Kidney (tissue), 14 donors: Measurements from ENCODE around the gene OPN1SW. TPM values are rescaled to one million over a fixed set of nuclear protein-coding genes. Genes with fewer than 3 reads are reported as not detected.

Experiments used
- DNase-seq, 5 donors: peaks; one replicate each; pipeline ENCODE4 v3.0.0-alpha.2; 2013 to 2020
- FAIRE-seq: peaks from 2 replicates; lab custom pipeline; 2012; peaks lifted over from hg19 to GRCh38; lab: Jason Lieb, UNC
- H3K27ac ChIP-seq, 2 donors: one replicate each; pipeline ENCODE4 v1.7.0; 2013; ENCODE audit warnings: low read depth in 2 of 2, low read length in 2 of 2, inconsistent platforms in 1 of 2
- H3K27me3 ChIP-seq: one replicate; pipeline ENCODE4 v1.7.1; 2013; ENCODE audit warnings: low read length, inconsistent platforms; ENCODE audit not compliant: control insufficient read depth, insufficient read depth
- H3K36me3 ChIP-seq, 3 donors: one replicate each; pipeline versions ENCODE4 v1.7.0 to v1.7.1; 2013; ENCODE audit warnings: low read length in 3 of 3, control low read depth in 1 of 3, inconsistent platforms in 1 of 3; ENCODE audit not compliant: insufficient read depth in 3 of 3, control insufficient read depth in 2 of 3
- H3K4me1 ChIP-seq, 3 donors: one replicate each; pipeline versions ENCODE4 v1.7.0 to v1.7.1; 2013; ENCODE audit warnings: low read length in 3 of 3, inconsistent platforms in 1 of 3, low read depth in 1 of 3; ENCODE audit not compliant: control insufficient read depth in 2 of 3, insufficient read depth in 2 of 3
- H3K4me3 ChIP-seq, 3 donors: one replicate each; pipeline versions ENCODE4 v1.7.0 to v1.8.1; 2013; ENCODE audit warnings: low read length in 3 of 3, control low read depth in 1 of 3, inconsistent platforms in 1 of 3
- H3K9ac ChIP-seq, 3 donors: one replicate each; pipeline versions ENCODE4 v1.7.0 to v1.7.1; 2013; ENCODE audit warnings: low read length in 3 of 3, control low read depth in 1 of 3, inconsistent platforms in 1 of 3
- H3K9me3 ChIP-seq, 3 donors: one replicate each; pipeline versions ENCODE4 v1.7.0 to v1.7.1; 2013; ENCODE audit warnings: low read length in 3 of 3, control low read depth in 1 of 3, inconsistent platforms in 1 of 3; ENCODE audit not compliant: control insufficient read depth in 2 of 3, insufficient read depth in 1 of 3
- CTCF ChIP-seq: IDR thresholded peaks from 3 replicates; pipeline ENCODE4 v1.5.1; 2012; ENCODE audit warnings: mild to moderate bottlenecking, moderate library complexity, borderline replicate concordance; ENCODE audit not compliant: insufficient read depth; ENCODE audit errors: extremely low read depth
- intact Hi-C: fragments of 100-400 bp; cut with DNase I; formaldehyde crosslinking; loops from one replicate; pipeline ENCODE4 v1.11.1; 2022
- polyA plus RNA-seq: library from polyadenylated mRNA; stranded (reverse); fragments of 350-450 nt; fragmentation: Illumina TruSeq; extraction: RNeasy Lipid Tissue Mini Kit (QIAGEN cat#74804); gene quantifications from one replicate; pipeline ENCODE4 v1.2.3, GENCODE V29; 2014; ENCODE audit warnings: low read depth, low replicate concordance; ENCODE audit not compliant: insufficient read depth
- total RNA-seq: library from RNA; stranded (reverse); fragmentation: NEBNext Ultra II Directional; extraction: Animal tissue kit (Norgen Biotek cat#: 25700); gene quantifications from one replicate; pipeline ENCODE4 v1.2.1, GENCODE V29; 2021
- donor health status: control.
- donor health status: control.
- donor health status: control.
- donor health status: control.
- donor health status: control.
- donor health status: DM: yes; HTN: yes; CAD: no.
- donor health status: Normal renal cell carcinoma (clear cell type).

The OPN1SW gene
- total and polyA plus RNA-seq, 2 donors from 2014 or later = not detected

GRCh38 chr7:128740996-128741395, 34.6 kb downstream of the OPN1SW start:
- DNase-seq (peak in 1 of 5 donors; percentile 43), FAIRE-seq (no peak)
- no peaks in the 10 kb centered on the region for H3K9me3 ChIP-seq
- H3K4me1 ChIP-seq = peaks cover 2 to 18% (median 10%) of the 10 kb centered on the region in 3 donors
- TF ChIP-seq CTCF = no peak
- no peak overlapping the region for H3K27ac ChIP-seq
- H3K36me3 ChIP-seq = no peaks in the 10 kb centered on the region
- H3K9ac ChIP-seq = no peak overlapping the region
- intact Hi-C loops = no loop called here
- no peaks in the 10 kb centered on the region for H3K27me3 ChIP-seq
- H3K4me3 ChIP-seq = peak overlapping the region in 1 of 3 donors; percentile 86

- no peaks in the 10 kb centered on the region for H3K27me3 ChIP-seq
- DNase-seq (no peak), FAIRE-seq (no peak)
- TF ChIP-seq CTCF = no peak
- no peaks in the 10 kb centered on the region for H3K9me3 ChIP-seq
- H3K4me3 ChIP-seq = peak overlapping the region; percentile 86 to 98 (median 96)
- peak overlapping the region; percentile 92 to 100 (median 95) for H3K9ac ChIP-seq
- H3K27ac ChIP-seq = peak overlapping the region in 1 of 2 donors; percentile 95
- intact Hi-C loops = no loop called here
- no peaks in the 10 kb centered on the region for H3K36me3 ChIP-seq
- H3K4me1 ChIP-seq = peaks cover 2 to 18% (median 10%) of the 10 kb centered on the region in 3 donors
These were observed 35.5 kb downstream of the OPN1SW start for GRCh38 chr7:128739990-128740682.

- peak within 1 kb of the TSS; percentile 89 to 95 for H3K27ac ChIP-seq
- no peak for TF ChIP-seq CTCF
- intact Hi-C loops = no loop called here
- H3K36me3 ChIP-seq = no peaks in the 10 kb centered on the region
- H3K4me1 ChIP-seq = peaks cover 2 to 17% (median 10%) of the 10 kb centered on the region in 3 donors
- H3K9me3 ChIP-seq = no peaks in the 10 kb centered on the region
- DNase-seq (peak; percentile 97 to 99 (median 98)), FAIRE-seq (peak; percentile 72)
- H3K9ac ChIP-seq = peak within 1 kb of the TSS; percentile 92 to 100 (median 95)
- H3K27me3 ChIP-seq = no peaks in the 10 kb centered on the region
- peak within 1 kb of the TSS; percentile 96 to 98 (median 98) for H3K4me3 ChIP-seq
These were observed 36.3 kb downstream of the OPN1SW start, which contains the start of gene CALU for GRCh38 chr7:128739048-128739962. Gene CALU, plus strand, starts transcription at chr7:128739359. Its CDS starts 9,225 bp downstream, at chr7:128748584.
